Keratinocyte (primary cell): ENCODE measurements around the gene ATPAF2. TPM values are rescaled to one million over a fixed set of nuclear protein-coding genes. Genes with fewer than 3 reads are reported as not detected.

Experiments used
- DNase-seq: peaks from one replicate; pipeline ENCODE4 v3.0.0-alpha.2; 2011; ENCODE audit warnings: low read depth, missing footprints, low spot score
- FAIRE-seq: peaks from 2 replicates; lab custom pipeline; 2011; peaks lifted over from hg19 to GRCh38; lab: Jason Lieb, UNC
- H2AFZ ChIP-seq: 2 replicates; pipeline ENCODE4 v1.6.0; 2012; ENCODE audit warnings: low read length, control low read depth, inconsistent platforms; ENCODE audit not compliant: control insufficient read depth
- H3K27ac ChIP-seq: 2 replicates; pipeline ENCODE4 v1.5.1; 2011; ENCODE audit warnings: low read length; ENCODE audit not compliant: control insufficient read depth, insufficient read depth
- H3K27me3 ChIP-seq: 3 replicates; pipeline ENCODE4 v1.6.0; 2011; ENCODE audit warnings: low read length; ENCODE audit not compliant: control insufficient read depth, insufficient read depth; ENCODE audit errors: extremely low read depth
- H3K36me3 ChIP-seq, 2 experiments: 2 replicates in 1 of 2; 3 replicates in 1 of 2; pipeline ENCODE4 v1.5.1; 2011; ENCODE audit warnings: low read length in 2 of 2, mild to moderate bottlenecking in 1 of 2; ENCODE audit not compliant: control insufficient read depth in 2 of 2, insufficient read depth in 2 of 2; ENCODE audit errors: extremely low read depth in 1 of 2
- H3K4me1 ChIP-seq: 3 replicates; pipeline ENCODE4 v1.5.1; 2011; ENCODE audit warnings: low read length; ENCODE audit not compliant: control insufficient read depth, insufficient read depth; ENCODE audit errors: extremely low read depth
- H3K4me2 ChIP-seq: 3 replicates; pipeline ENCODE4 v1.6.0; 2011; ENCODE audit warnings: low read depth, low read length; ENCODE audit not compliant: control insufficient read depth, insufficient read depth; ENCODE audit errors: extremely low read depth
- H3K4me3 ChIP-seq, 3 experiments: fragments of 200-600 bp in 1 of 3; sonication (generic) in 1 of 3; 2 replicates in 2 of 3; 3 replicates in 1 of 3; pipeline ENCODE4 v1.5.1; 2011 to 2016; ENCODE audit warnings: low read length in 3 of 3, mild to moderate bottlenecking in 3 of 3, control low read depth in 2 of 3, inconsistent platforms in 1 of 3, low read depth in 1 of 3, mixed read lengths in 1 of 3, mixed run types in 1 of 3, moderate library complexity in 1 of 3; ENCODE audit not compliant: control insufficient read depth in 2 of 3, insufficient read depth in 2 of 3; ENCODE audit errors: extremely low read depth in 1 of 3
- H3K79me2 ChIP-seq: 2 replicates; pipeline ENCODE4 v1.6.0; 2012; ENCODE audit warnings: low read length; ENCODE audit not compliant: control insufficient read depth, insufficient read depth
- H3K9ac ChIP-seq: 3 replicates; pipeline ENCODE4 v1.6.0; 2011; ENCODE audit warnings: low read length; ENCODE audit not compliant: control insufficient read depth, insufficient read depth; ENCODE audit errors: extremely low read depth
- H3K9me1 ChIP-seq: 3 replicates; pipeline ENCODE4 v1.6.0; 2011; ENCODE audit warnings: low read length; ENCODE audit not compliant: control insufficient read depth, insufficient read depth; ENCODE audit errors: extremely low read depth
- H3K9me3 ChIP-seq: 2 replicates; pipeline ENCODE4 v1.5.1; 2012; ENCODE audit warnings: low read depth, low read length; ENCODE audit not compliant: control insufficient read depth
- H4K20me1 ChIP-seq: 3 replicates; pipeline ENCODE4 v1.6.0; 2011; ENCODE audit warnings: low read length; ENCODE audit not compliant: control insufficient read depth, insufficient read depth; ENCODE audit errors: extremely low read depth
- EZH2 ChIP-seq: IDR thresholded peaks from one replicate; pipeline ENCODE4 v1.6.1; 2012; ENCODE audit warnings: inconsistent platforms, mild to moderate bottlenecking, low read length, moderate library complexity
- dilution Hi-C: fragments of 300-500 bp; cut with MboI; formaldehyde crosslinking; loops from one replicate; pipeline ENCODE4 v1.7.0; 2020; ENCODE audit warnings: low sequenced_read_pairs; ENCODE audit not compliant: extremely low pct_ligation_motif_present
- polyA plus RNA-seq, 5 experiments: library from polyadenylated mRNA; depleted of rRNA in 3 of 5; stranded (reverse) in 3 of 5; stranded (forward) in 1 of 5; unstranded in 1 of 5; fragments of >200 nt; gene quantifications; 1 replicate in 1 of 5; 2 replicates in 3 of 5; 3 replicates in 1 of 5; pipeline versions ENCODE4 v1.2.1 to v1.2.3, GENCODE V29; 2011 to 2012; ENCODE audit warnings: missing spikeins in 2 of 5, low read depth in 1 of 5, low replicate concordance in 1 of 5
- TF ChIP-seq, protein P1 (sequence below), 3 experiments: IDR thresholded peaks in 1 of 3; conservative IDR thresholded peaks in 1 of 3; optimal IDR thresholded peaks in 1 of 3; 2 replicates in 2 of 3; 3 replicates in 1 of 3; pipeline versions ENCODE3 to v1.5.1; 2011; ENCODE audit warnings: low read length in 3 of 3, mild to moderate bottlenecking in 3 of 3, moderate library complexity in 2 of 3, control low read depth in 1 of 3, inconsistent platforms in 1 of 3; ENCODE audit not compliant: insufficient read depth in 2 of 3; ENCODE audit errors: extremely low read depth in 1 of 3

ATPAF2 gene
- polyA plus RNA-seq, 1 donor (not counting 4 experiments of a cell fraction or from before 2014, with no cell fraction given) = 24.4 TPM

DNA sequence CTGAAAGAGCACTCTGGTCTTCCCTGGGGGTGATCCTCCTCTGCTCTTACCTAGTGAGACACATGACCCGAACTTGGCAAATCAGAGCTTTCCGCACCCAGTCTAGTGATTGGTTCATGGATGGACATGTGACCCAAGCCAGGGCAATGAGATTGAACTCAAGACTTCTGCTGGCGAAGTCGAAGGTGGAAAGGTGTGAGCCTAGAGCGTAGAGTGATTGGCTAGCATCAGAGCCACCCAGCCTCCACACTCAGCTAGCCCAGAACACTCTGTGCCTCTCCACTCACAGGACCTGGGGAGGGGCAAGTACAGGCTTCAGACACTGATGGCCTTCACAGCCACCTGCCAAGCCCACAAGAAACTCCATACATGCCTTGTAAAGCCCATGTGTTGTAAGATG is 17.6 kb downstream of the ATPAF2 start:
- H3K9me3 ChIP-seq = no peaks in the 10 kb centered on the region
- DNase-seq = no peak
- dilution Hi-C loops = no loop called here
- no peaks in the 10 kb centered on the region for H3K79me2 ChIP-seq
- H3K4me2 ChIP-seq = no peak overlapping the region
- no peaks in the 10 kb centered on the region for H3K27me3 ChIP-seq
- no peak overlapping the region for H2AFZ ChIP-seq
- TF ChIP-seq, protein P1, sequence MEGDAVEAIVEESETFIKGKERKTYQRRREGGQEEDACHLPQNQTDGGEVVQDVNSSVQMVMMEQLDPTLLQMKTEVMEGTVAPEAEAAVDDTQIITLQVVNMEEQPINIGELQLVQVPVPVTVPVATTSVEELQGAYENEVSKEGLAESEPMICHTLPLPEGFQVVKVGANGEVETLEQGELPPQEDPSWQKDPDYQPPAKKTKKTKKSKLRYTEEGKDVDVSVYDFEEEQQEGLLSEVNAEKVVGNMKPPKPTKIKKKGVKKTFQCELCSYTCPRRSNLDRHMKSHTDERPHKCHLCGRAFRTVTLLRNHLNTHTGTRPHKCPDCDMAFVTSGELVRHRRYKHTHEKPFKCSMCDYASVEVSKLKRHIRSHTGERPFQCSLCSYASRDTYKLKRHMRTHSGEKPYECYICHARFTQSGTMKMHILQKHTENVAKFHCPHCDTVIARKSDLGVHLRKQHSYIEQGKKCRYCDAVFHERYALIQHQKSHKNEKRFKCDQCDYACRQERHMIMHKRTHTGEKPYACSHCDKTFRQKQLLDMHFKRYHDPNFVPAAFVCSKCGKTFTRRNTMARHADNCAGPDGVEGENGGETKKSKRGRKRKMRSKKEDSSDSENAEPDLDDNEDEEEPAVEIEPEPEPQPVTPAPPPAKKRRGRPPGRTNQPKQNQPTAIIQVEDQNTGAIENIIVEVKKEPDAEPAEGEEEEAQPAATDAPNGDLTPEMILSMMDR (optimal IDR thresholded peaks at IDR 0.05 in 1 of 3, IDR thresholded peaks at IDR 0.05 in 1 of 3, conservative IDR thresholded peaks at IDR 0.05 in 1 of 3; ENCODE audit: extremely low read depth in 1 of 3, insufficient read depth in 2 of 3, low read length in 3 of 3) = no peak
- TF ChIP-seq EZH2 = no peak
- H3K9me1 ChIP-seq = no peaks in the 10 kb centered on the region
- peaks cover 3 to 13% of the 10 kb centered on the region in 2 experiments for H3K36me3 ChIP-seq
- H3K27ac ChIP-seq = no peak overlapping the region
- no peak for FAIRE-seq
- no peaks in the 10 kb centered on the region for H4K20me1 ChIP-seq
- H3K4me3 ChIP-seq = no peak overlapping the region
- H3K9ac ChIP-seq = no peak overlapping the region
- peaks cover 16% of the 10 kb centered on the region for H3K4me1 ChIP-seq

DNA sequence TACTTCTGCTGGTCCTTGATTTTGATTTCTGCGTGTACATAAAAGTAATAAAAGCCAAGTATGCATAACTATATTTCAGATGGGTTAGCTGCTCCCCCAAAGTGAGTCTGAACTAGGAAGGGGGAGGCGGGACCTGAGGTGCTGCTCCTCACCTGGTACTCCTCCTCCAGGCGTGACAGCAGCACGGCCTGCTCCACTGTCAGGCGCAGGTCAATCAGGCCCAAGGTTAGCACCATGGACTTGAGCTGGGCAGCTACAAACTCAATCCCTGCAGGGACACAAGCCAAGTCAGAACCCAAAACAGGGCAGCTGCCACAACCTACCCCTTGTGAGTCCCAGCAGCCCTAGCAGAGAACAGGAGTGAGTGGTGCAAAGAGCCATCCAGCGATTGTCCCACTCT is 18.0 kb downstream of the ATPAF2 start:
- DNase-seq (no peak), FAIRE-seq (no peak)
- H3K9ac ChIP-seq = no peak overlapping the region
- H3K36me3 ChIP-seq = peaks cover 3 to 13% of the 10 kb centered on the region in 2 experiments
- H3K4me1 ChIP-seq = peaks cover 12% of the 10 kb centered on the region
- H3K27ac ChIP-seq = no peak overlapping the region
- no peaks in the 10 kb centered on the region for H3K9me1 ChIP-seq
- no peaks in the 10 kb centered on the region for H4K20me1 ChIP-seq
- H3K4me3 ChIP-seq = no peak overlapping the region
- dilution Hi-C loops = no loop called here
- no peaks in the 10 kb centered on the region for H3K27me3 ChIP-seq
- no peaks in the 10 kb centered on the region for H3K79me2 ChIP-seq
- no peaks in the 10 kb centered on the region for H3K9me3 ChIP-seq
- TF ChIP-seq, protein P1 (optimal IDR thresholded peaks at IDR 0.05 in 1 of 3, IDR thresholded peaks at IDR 0.05 in 1 of 3, conservative IDR thresholded peaks at IDR 0.05 in 1 of 3; ENCODE audit: extremely low read depth in 1 of 3, insufficient read depth in 2 of 3, low read length in 3 of 3) = no peak
- no peak for TF ChIP-seq EZH2
- no peak overlapping the region for H2AFZ ChIP-seq
- no peak overlapping the region for H3K4me2 ChIP-seq
